DMS53 (cell line): Measurements from ENCODE around the gene FXYD7.

Experiments
- DNase-seq: peaks from one replicate; lab custom pipeline; 2025; lab: John Stamatoyannopoulos, UW

The FXYD7 gene

DNA sequence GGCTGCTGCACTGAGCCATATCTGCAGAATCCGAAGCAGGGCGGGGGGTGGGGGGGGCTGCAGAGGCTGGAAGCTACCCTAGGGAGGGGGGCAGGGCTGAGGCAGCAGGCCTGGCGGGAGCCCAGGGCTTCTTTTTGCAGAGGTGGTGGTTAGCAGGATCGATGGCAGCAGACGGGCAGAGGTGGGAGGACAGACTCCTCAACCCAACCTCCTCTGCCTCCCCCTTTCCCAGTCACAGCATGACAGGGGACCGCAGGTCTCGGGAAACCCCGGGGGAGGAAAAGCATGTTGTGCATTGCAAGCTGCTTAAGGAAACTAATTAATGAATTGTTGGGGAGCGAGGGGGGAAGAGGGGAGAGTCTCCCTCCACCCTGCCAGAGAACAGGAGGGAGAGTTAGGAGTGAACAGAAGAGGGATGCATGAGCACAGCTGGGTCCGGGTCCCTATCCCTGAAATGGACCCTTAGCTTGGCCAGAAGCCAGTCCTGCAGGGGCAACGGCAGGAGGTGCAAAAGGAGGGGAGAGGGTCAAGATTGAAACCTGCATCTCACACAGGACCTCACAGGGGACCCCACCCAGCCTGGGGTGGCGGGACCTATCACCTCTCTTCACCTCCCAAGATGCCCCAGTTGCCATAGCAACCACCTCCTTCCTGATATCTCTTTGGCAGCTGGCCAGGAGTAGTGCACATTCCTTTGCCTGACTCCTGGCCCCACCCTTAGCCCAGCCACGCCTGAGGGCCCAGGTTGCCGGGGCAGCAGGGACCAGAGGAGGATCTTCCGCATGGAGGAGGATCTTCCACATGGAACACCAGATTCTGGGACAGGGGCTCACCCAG is 1.8 kb downstream of the FXYD7 start:
- DNase-seq = peak; percentile 66

DNA sequence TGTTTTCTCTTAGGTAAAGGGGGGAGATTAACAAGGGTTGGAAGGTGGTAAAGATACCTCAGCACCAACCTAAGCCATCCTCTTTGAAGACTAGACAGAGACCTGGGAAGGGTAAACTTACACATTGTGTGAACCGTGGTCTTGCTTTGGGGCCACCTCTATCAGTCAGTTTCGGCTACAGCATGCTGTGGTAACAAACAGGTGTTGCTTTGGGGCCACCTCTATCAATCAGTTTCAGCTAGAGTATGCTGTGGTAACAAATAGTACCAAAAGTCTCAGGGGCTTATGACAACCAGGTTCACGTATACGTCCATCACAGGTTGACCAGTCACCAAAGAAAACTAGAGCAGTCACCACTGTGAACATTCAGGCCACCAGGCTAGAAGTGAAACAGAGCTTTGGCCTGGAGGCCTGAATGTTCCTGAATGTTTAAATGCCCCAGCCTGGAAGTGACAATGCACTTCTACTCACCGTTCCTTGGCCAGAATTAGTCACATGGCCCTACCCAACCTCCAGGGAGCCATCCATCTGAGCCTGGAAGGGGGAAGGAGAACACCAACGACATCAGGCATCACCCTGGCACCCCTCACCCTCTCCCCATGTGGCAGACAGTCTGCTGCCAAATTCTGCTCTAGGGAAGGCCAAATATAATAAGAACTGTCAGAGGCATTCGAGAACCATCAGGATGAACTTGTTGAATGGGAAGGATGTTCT is 3.8 kb downstream of the FXYD7 start:
- no peak for DNase-seq

DNA sequence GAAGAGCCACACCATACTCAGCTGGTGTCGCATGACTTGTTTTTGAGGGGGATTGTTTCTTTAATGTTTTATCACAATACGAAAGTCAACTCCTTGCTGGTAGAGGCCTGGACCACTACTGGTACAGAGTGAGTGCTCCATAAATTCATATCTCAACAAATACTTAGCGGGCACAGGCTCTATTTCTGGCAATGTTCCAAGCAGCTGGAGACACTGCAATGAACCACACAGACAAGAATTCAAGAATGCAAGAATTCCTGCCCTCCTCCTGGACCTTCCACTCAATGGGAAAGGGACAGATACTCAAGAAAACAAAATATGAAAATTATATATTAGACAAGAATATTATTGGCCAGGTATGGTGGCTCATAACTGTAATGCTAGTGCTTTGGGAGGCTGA is 6.4 kb downstream of the FXYD7 start:
- DNase-seq = no peak

DNA sequence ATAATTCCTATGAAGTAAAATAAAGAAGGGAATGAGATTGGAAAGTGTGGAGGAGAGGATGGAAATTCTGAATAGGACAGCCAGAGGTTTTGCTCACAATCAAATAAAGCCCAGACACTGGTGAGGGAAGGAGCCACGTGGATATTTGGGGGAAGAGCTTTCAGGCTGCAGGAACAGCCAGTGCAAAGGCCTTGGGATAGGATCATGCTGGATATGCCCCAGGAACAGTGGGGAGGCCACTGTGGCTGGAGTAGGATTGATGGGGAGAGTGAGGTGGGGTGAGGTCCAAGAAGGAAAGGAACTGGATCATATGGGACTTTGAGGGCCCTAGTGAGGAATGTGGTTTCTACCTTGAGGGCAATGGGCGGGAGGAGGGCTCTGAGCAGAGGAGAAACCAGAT is 7.4 kb downstream of the FXYD7 start:
- no peak for DNase-seq

DNA sequence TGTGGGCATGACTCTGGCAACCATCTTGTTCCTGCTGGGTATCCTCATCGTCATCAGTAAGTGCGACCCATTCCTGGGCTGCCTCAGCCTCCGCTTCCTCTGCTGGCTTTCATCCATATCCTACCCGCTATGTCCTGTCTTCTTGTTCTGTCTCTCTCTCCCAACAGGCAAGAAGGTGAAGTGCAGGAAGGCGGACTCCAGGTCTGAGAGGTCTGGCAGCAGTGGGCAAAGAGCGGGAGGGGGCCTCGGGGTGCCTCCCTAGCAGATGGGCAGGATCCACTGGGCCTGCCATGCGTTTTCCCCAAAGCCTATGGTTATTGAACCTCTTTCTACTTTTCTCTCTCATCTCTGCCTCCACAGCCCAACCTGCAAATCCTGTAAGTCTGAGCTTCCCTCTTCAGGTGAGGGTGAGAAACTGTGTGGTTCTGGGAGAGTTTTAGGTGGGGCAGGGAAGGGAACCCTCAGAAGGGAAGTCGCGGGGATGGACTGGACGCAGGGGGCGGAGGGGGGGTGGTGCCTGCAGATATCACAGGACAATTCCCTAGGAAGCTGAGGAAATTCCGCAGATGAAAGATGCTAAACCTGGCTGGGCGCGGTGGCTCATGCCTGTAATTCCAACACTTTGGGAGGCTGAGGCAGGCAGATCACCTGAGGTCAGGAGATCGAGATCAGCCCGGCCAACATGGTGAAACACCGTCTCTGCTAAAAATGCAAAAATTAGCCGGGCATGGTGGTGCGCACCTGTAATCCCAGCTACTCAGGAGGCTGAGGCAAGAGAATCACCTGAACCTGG is 8.4 kb downstream of the FXYD7 start:
- peak; percentile 36 for DNase-seq

DNA sequence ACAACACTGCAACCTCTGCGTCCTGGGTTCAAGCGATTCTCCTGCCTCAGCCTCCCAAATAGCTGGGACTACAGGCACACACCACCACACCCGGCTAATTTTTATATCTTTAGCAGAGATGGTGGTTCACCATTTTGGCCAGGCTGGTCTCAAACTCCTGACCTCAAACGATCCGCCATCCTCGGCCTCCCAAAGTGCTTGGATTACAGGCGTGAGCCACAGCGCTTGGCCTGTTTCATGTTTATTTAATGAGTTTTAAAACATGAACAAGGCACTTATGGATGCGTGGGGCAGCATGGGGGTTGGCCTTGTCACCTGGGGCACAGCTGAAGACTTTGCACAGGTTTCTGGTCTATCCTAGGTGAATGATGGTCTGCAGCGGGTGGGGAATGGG is 10.1 kb downstream of the FXYD7 start:
- DNase-seq = peak; percentile 41

DNA sequence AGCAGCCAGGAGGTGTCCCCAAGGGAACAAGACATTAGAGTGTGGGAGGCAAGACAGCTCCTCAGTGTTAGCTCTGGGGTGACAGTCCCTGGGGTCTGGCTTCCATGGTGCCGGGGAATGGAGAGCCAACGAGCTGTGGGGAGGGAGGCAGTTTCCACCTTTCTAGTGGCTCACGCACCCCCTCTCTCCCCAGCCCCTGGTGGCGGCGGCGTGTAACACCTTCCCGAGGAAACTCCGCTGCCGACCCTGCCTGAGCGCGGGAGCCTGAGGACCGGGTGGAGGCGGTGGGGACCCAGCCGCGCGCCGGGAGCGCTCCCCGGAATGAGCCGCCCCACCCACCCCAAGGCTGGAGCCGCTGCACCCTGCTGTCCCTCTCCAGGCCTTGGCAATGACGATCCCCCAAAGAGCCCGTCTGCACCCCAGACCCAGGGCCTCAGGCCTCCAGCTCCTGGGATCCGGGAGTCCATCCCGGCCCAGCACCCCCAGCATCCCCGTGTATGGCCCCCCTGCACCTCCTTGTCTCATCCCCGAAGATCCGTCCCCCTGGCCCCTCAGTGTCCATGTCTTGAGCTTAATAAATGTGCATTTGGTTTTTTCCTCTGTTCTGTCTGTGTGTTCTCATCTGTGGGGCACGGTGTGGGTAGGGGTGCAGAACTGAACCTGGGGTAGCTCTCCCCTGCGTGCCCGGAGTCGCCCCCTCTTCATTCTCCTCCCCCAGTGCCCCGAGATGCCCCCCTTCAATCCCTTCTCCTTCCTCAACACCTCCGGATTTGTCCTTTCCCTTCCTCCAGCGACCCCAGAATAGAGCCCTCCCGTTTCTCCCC is 10.9 kb downstream of the FXYD7 start:
- DNase-seq = peak; percentile 88

DNA sequence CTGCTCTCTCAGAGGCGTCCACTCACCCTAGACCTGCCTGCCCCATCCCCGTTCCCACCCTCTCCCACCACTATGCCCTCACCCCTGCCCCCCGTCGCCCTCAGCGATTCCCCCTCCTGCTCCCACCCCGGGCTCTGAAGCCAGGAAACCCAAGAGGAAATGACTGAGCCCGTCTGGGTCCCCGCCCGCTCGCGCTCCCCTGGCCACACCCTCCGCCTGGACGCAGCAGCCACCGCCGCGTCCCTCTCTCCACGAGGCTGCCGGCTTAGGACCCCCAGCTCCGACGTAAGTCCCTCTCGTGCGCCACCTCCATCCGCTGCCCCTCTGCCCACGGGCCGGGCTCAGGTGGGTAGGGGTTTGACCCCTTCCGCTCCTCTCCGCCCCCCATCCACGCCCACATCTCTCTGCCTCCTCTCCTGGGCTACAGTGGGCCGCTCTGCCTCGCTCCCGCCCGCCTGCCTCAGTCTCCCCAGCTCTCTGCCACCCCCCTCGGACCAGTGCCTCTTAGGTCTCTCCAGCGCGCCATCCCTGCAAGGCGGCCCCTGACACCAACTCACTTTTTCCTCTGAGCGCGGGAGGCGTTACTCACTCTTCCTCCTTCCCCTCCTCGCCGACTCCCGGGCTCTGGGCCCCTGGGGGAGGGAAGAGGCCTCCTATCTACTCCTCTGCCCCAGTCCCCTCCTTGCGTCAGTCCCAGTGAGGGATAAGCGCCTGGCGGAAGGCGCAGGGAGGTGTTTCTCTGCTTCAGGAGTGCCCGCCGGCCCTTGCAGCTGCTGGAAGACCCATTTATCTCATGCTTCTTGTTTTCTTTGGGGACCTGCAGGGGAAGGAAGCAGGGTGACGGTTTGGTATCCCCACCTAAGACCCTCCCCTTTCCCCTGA is 11.7 kb downstream of the FXYD7 start, which contains the start of gene FXYD5:
Gene FXYD5 (plus strand): TSS at position 211 of the 882 bp plus-strand sequence. CDS start 816 bp downstream, outside the sequence.
- peak; percentile 86 for DNase-seq

DNA sequence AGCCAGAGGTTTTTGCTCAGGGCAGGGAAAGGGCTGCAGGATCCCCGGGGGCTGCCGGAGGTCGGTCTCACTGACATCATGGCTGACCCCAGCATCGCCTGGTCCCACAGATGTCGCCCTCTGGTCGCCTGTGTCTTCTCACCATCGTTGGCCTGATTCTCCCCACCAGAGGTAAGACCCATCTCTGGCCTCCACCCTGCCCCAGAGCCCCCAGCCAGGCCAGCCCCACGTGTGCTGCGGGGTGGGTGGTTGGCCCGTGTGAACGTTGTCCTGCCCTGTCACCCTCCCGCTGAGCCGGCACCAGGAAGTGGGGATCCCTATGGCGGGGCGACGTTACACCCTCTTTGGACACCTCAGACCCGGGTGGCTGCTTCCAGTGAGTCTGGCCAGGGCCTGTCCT is 12.4 kb downstream of the FXYD7 start:
- DNase-seq = no peak

DNA sequence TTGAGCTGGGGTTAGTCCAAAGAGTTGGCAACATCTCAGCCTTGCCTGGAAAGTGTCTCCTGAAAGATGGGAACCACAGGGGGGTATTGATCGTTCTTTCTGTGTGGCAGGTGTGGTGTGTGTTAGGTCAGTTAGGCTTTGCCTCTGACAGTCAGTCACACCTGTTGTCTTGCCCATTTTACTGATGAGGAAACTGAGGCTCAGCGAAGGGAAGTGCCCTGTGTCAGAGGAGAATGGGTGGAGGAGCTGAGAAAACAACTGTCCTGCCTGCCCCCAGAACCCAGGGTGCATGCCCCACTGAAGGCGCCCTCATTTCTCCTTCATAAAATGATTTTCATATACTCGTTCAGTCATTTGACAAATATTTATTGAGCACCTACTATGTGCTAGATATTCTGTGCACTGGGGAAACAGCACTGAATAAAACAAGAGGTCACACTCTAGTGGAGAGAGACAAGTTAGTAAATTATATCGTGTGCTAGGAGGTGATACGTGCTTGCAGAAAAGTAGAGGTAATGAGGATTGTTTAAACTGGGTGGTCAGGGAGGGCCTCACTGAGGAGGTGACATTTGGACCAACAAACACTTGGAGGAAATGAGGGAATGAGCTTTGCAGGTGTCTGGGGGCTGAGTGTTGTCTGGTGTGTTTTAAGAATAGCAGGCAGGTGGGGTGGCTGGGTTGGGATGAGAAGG is 13.1 kb downstream of the FXYD7 start:
- no peak for DNase-seq

DNA sequence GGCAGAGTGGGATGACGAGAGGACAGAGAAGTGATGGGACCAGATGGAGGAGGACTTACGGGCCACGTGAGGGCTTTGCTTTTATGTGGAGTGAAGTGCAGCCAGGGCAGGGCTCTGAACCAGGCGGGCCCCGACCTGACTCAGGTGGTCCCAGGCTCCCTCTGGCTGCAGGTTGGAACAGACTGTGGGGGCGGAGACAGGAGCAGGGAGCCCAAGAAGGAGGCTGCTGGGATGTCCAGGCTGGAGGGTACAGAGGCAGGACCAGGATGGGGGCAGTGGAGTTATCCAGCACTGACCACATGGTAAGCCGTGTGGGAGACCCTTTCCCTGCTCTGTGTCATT is 13.6 kb downstream of the FXYD7 start:
- no peak for DNase-seq

DNA sequence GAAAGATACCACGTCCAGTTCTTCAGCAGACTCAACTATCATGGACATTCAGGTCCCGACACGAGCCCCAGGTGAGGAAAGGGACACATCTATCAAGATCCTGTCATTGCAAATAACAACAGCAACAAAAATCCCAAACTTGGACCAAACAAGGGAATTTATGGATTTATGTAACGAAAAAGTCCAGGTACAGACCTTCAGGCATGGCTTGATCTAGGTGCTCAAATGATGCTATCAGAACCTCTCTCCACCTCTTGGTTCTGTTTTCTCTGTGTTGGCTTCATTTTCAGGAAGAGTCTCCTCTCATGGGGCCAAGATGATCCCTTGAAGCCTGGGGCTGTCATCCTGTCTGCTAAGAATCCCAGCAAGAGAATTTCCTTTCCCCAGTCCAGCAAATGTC is 14.4 kb downstream of the FXYD7 start:
- DNase-seq = no peak

DNA sequence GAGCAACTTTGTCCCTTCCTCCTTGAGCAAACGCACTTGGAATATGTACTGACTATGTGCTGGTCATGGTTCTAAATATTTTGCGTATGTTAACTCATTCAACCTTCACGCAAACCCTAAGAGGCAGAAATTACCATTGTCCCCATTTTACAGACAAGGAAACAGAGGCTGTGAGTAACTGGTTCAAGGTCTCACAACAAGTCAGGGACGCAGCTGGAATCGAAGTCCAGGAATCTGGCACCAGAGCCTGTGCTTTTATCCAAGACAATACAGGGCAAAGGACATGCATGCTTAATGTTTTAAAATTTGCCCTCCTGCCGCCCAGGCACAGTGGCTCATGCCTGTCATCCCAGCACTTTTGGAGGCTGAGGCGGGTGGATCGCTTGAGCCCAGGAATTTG is 16.6 kb downstream of the FXYD7 start:
- no peak for DNase-seq

DNA sequence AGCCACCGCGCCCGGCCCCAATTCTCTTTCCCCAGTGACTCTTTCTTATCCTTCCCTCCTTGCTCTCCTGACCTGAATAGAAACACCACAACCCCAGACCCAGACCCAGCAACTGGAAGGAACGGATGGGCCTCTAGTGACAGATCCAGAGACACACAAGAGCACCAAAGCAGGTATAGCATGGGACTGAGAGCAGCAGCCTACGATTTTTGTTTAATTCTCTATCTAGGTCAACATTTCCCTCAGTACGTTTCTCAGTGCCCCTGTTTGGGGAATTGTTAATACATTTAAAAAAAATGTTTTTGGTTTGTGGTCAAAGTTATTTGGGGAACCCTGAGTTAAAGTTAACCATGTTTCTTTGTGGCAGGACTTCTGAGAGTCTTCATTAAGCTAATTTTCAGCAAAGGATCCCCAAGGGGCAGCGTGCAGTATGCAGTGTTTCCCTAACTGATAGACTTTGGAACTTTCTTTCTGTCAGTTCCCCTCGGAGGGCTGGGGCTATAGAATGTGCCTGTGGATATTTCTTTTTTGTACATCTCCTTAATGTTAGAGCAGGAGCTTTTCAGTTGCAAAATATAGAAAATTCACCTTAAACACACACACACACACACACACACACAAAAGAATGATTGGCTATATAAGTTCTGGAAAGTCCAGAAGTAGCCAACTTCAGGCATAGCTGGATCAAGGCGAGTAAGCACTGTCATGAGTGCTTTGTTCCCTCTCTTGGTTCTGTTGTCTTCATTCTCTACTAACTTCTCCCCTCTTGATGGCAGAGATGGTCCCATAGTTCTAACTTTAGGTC is 17.8 kb downstream of the FXYD7 start:
- DNase-seq = no peak

DNA sequence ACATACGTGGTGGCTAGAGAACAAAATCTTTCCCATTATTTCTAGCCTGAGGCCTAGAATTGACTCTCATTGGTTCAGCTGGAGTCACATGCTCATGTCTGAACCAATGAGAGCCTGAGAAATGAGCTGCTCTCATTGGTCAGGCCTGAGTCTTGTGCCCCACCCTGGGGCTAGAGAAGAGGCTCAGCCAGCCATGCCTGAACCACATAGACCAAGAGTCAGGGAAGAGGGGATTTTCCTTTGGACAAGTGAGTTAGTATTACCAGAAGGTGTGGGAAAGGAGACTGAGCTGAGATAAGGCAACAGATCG is 18.3 kb downstream of the FXYD7 start:
- DNase-seq = no peak

DNA sequence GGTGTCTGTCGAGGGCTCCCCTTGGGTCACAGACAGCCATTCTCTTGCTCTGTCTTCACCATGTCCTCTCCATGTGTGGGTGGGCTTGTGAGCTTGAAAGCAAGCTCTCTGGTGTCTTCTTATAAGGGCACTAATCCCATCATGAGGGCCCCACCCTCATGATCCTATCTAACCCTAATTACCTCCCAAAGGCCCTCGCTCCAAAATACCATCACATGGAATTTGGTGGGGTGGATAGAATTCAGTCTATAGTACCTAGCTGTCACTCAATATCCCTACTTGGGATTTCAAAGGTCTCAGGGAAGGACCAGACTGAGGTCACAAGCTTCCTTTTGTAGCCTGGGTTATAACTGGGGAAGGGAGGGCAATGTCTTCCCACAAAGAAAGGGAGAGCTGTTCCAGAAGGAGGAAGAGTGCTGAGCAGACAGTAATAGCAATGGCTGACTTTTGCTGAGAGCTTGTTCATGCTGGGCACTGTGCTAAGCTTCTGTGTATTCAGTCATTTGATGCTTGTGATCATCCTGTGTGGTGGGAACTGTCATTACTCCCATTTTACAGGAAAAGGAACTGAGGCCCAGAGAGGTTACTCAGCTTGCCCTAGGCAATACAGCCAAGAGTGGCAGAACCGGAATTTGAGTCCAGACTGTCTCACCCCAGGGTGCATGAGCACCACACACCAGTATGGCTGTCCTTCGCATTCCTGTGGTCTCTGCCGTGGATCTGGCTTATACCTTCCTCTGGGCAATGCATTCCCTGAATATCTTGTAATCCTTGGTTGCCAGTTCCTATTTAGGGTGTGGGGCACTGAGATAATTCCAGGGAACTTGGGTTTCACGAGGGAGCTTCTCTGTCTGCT is 19.6 kb downstream of the FXYD7 start:
- DNase-seq = no peak

DNA sequence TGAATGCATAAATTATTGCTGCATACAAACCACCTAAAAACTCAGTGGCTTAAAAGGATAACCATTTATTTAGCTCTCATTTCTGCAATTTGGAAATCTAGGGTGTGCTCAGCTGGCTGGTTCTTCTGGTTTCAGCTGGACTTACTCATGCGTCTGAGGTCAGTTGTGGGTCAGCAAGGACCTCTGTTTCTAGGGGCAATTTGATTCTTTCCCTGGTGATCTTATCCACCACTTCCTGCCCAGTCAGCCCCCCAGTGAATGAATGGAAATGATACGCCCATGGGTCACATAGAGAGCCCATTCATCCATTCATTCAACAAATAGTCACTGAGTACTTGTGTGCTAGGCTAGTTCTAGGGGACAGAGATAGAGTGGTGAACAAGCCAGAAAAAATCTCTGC is 21.4 kb downstream of the FXYD7 start:
- no peak for DNase-seq

DNA sequence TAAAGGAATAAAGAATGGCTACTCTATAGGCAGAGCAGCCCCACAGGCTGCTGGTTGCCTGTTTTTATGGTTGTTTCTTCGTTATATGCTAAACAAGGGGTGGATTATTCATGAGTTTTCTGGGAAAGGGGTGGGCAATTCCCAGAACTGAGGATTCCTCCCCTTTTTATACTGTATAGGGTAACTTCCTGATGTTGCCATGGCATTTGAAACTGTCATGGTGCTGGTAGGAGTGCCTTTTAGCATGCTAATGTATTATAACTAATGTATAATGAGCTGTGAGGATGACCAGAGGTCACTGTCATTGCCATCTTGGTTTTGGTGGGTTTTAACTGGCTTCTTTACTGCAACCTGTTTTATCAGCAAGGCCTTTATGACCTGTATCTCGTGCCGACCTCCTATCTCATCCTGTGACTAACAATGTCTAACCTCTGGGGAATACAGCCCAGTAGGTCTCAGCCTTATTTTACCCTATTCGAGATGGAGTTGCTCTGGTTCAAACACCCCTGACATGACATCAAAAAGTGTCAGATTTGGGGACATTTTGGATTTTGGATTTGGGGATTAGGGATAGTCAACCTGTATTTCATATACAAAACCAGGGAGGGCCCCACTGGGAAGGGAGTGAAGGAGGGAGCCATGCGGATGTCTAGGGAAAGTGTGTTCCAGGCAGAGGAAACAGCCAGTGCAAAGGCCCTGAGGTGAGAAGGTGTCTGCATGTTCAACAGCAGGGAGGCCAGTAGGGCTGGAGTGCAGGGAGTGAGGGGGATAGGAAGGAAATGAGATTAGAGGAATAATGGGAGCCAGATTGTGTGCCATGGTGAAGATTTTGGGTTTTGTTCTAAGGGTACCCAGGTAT is 22.4 kb downstream of the FXYD7 start:
- DNase-seq = no peak
